HCT116 (cell line): Measurements from ENCODE around the gene RTTN.

ENCODE experiments used
- CTCF ChIP-seq, 3 experiments: fragments of 200-600 bp in 1 of 3; sonication (generic) in 1 of 3; IDR thresholded peaks in 2 of 3; conservative IDR thresholded peaks in 1 of 3; 2 replicates each; pipeline ENCODE4 v1.5.1; 2012 to 2017; ENCODE audit warnings: low read depth in 2 of 3, low read length in 2 of 3, antibody characterized with exemption in 1 of 3, borderline replicate concordance in 1 of 3, control low read depth in 1 of 3, mild to moderate bottlenecking in 1 of 3, mixed read lengths in 1 of 3, mixed run types in 1 of 3, moderate library complexity in 1 of 3; ENCODE audit not compliant: insufficient read depth in 1 of 3
- POLR2AphosphoS5 ChIP-seq: IDR thresholded peaks from 2 replicates; pipeline ENCODE4 v1.6.1; 2011; ENCODE audit warnings: mild to moderate bottlenecking, low read depth, low read length, moderate library complexity
- REST ChIP-seq: IDR thresholded peaks from 2 replicates; pipeline ENCODE4 v1.6.1; 2012; ENCODE audit warnings: low read depth
- ZBTB33 ChIP-seq: IDR thresholded peaks from 2 replicates; pipeline ENCODE4 v1.6.1; 2011; ENCODE audit warnings: mild to moderate bottlenecking, low read length, moderate library complexity; ENCODE audit not compliant: insufficient replicate concordance; ENCODE audit errors: extremely low read depth

- TF ChIP-seq CTCF (IDR thresholded peaks at IDR 0.05 in 2 of 3, conservative IDR thresholded peaks at IDR 0.05 in 1 of 3; ENCODE audit: borderline replicate concordance in 1 of 3, insufficient read depth in 1 of 3, low read depth in 2 of 3, low read length in 2 of 3), result no peak
- no peak for TF ChIP-seq ZBTB33
- no peak for TF ChIP-seq POLR2AphosphoS5
- no peak for TF ChIP-seq REST
Observed at GRCh38 chr18:70135604-70136003, 69.9 kb downstream of the RTTN start.
